Neuronal stem cell (in vitro differentiated cells): ENCODE results near the gene TIMP4.
A peak's percentile ranks its signal among the peaks of the same experiment; 100 is the strongest.

Source experiments
- DNase-seq: peaks from one replicate; pipeline ENCODE4 v3.0.0-alpha.2; 2013; ENCODE audit warnings: low spot score
- H2AFZ ChIP-seq: one replicate; pipeline ENCODE4 v1.6.1; 2013; ENCODE audit warnings: mild to moderate bottlenecking, low read length, inconsistent platforms
- H2AK5ac ChIP-seq: 2 replicates; pipeline ENCODE4 v1.6.1; 2013; ENCODE audit warnings: low read depth, mild to moderate bottlenecking, inconsistent platforms, low read length, moderate library complexity, mixed read lengths
- H2BK120ac ChIP-seq: 2 replicates; pipeline ENCODE4 v1.6.1; 2013; ENCODE audit warnings: low read depth, mild to moderate bottlenecking, inconsistent platforms, low read length, moderate library complexity, mixed read lengths
- H2BK12ac ChIP-seq: one replicate; pipeline ENCODE4 v1.6.1; 2013; ENCODE audit warnings: low read length, inconsistent platforms
- H2BK15ac ChIP-seq: 2 replicates; pipeline ENCODE4 v1.6.1; 2013; ENCODE audit warnings: mild to moderate bottlenecking, low read length, inconsistent platforms, mixed read lengths
- H2BK5ac ChIP-seq: one replicate; pipeline ENCODE4 v1.6.1; 2013; ENCODE audit warnings: inconsistent platforms, mild to moderate bottlenecking, low read length, moderate library complexity
- H3K14ac ChIP-seq: one replicate; pipeline ENCODE4 v1.6.1; 2013; ENCODE audit warnings: low read length, inconsistent platforms
- H3K18ac ChIP-seq: 2 replicates; pipeline ENCODE4 v1.6.1; 2013; ENCODE audit warnings: low read length, inconsistent platforms
- H3K23ac ChIP-seq: 2 replicates; pipeline ENCODE4 v1.6.1; 2013; ENCODE audit warnings: low read depth, mild to moderate bottlenecking, mixed read lengths, low read length, inconsistent platforms; ENCODE audit not compliant: poor library complexity
- H3K27ac ChIP-seq: replicated peaks from 3 replicates; pipeline ENCODE4 v1.5.1; 2013; ENCODE audit warnings: low read length, inconsistent platforms
- H3K27me3 ChIP-seq, 3 experiments: 2 replicates each; pipeline ENCODE4 v1.6.1; 2013; ENCODE audit warnings: low read length in 3 of 3, mild to moderate bottlenecking in 2 of 3, inconsistent platforms in 1 of 3, low read depth in 1 of 3, mixed read lengths in 1 of 3, moderate library complexity in 1 of 3; ENCODE audit not compliant: control insufficient read depth in 3 of 3, insufficient read depth in 3 of 3
- H3K36me3 ChIP-seq, 2 donors: replicated peaks in 1 of 2; 2 replicates each; pipeline ENCODE4 v1.6.1; 2013; ENCODE audit warnings: low read length in 2 of 2; ENCODE audit not compliant: control insufficient read depth in 2 of 2, insufficient read depth in 2 of 2
- H3K4ac ChIP-seq: 2 replicates; pipeline ENCODE4 v1.6.1; 2013; ENCODE audit warnings: inconsistent platforms, mild to moderate bottlenecking, low read length, moderate library complexity
- H3K4me1 ChIP-seq, 2 donors: 1 replicate in 1 of 2; 2 replicates in 1 of 2; pipeline ENCODE4 v1.6.1; 2013; ENCODE audit warnings: low read length in 2 of 2, low read depth in 1 of 2; ENCODE audit not compliant: control insufficient read depth in 2 of 2, insufficient read depth in 1 of 2
- H3K4me2 ChIP-seq: one replicate; pipeline ENCODE4 v1.6.1; 2013; ENCODE audit warnings: mild to moderate bottlenecking, low read length, inconsistent platforms; ENCODE audit not compliant: insufficient read depth, poor library complexity, severe bottlenecking
- H3K4me3 ChIP-seq, 2 donors: 2 replicates each; pipeline ENCODE4 v1.5.1; 2013; ENCODE audit warnings: low read length in 2 of 2, mild to moderate bottlenecking in 2 of 2, inconsistent platforms in 1 of 2, moderate library complexity in 1 of 2
- H3K79me1 ChIP-seq: one replicate; pipeline ENCODE4 v1.6.1; 2013; ENCODE audit warnings: low read depth, mild to moderate bottlenecking, inconsistent platforms, low read length, moderate library complexity
- H3K9ac ChIP-seq: one replicate; pipeline ENCODE4 v1.6.1; 2013; ENCODE audit warnings: mild to moderate bottlenecking, low read depth, low read length, inconsistent platforms; ENCODE audit not compliant: poor library complexity
- H3K9me3 ChIP-seq, 2 donors: replicated peaks in 1 of 2; 2 replicates each; pipeline versions ENCODE3 to v1.6.1; 2013; ENCODE audit warnings: low read length in 2 of 2, mild to moderate bottlenecking in 2 of 2, inconsistent platforms in 1 of 2, low read depth in 1 of 2, mixed read lengths in 1 of 2, moderate library complexity in 1 of 2; ENCODE audit not compliant: control insufficient read depth in 2 of 2, insufficient read depth in 1 of 2
- H4K8ac ChIP-seq: one replicate; pipeline ENCODE4 v1.6.1; 2013; ENCODE audit warnings: low read depth, mild to moderate bottlenecking, inconsistent platforms, low read length, moderate library complexity
- H4K91ac ChIP-seq: one replicate; pipeline ENCODE4 v1.6.1; 2013; ENCODE audit warnings: low read length, low read depth, mild to moderate bottlenecking, inconsistent platforms; ENCODE audit not compliant: poor library complexity
- WGBS, 2 donors: extraction: QIAGEN DNeasy Blood & Tissue Kit; methylation state at CpG; one replicate each; pipeline ENCODE4 v1.1.7; 2013; ENCODE audit warnings: missing lambda C conversion rate in 2 of 2, mixed read lengths in 1 of 2; ENCODE audit not compliant: insufficient read length in 2 of 2, insufficient replicate concordance in 1 of 2; ENCODE audit errors: extremely low coverage in 2 of 2; 5-methylcytosine and 5-hydroxymethylcytosine counted together

Gene TIMP4

GRCh38 chr3:12136371-12136770 is 22.3 kb downstream of the TIMP4 start:
- H3K27ac ChIP-seq, result no peak overlapping the region
- no CpG with 5 or more reads among the region's 3 CpGs for whole genome bisulfite sequencing, 2 donors
- no peak overlapping the region for H2AK5ac ChIP-seq
- no peak overlapping the region for H2BK5ac ChIP-seq
- H3K79me1 ChIP-seq, result no peaks in the 10 kb centered on the region
- H2BK120ac ChIP-seq, result no peak overlapping the region
- no peaks in the 10 kb centered on the region for H3K9me3 ChIP-seq
- no peak overlapping the region for H3K14ac ChIP-seq
- no peak overlapping the region for H3K4me3 ChIP-seq
- H2BK12ac ChIP-seq, result no peak overlapping the region
- H3K4me2 ChIP-seq, result no peak overlapping the region
- H3K9ac ChIP-seq, result no peak overlapping the region
- H3K36me3 ChIP-seq, result no peaks in the 10 kb centered on the region
- peaks cover 0 to 2% (median 0%) of the 10 kb centered on the region in 3 experiments for H3K27me3 ChIP-seq
- no peak overlapping the region for H2AFZ ChIP-seq
- no peak overlapping the region for H3K18ac ChIP-seq
- H3K4ac ChIP-seq, result no peak overlapping the region
- peaks cover 0 to 1% of the 10 kb centered on the region in 2 donors for H3K4me1 ChIP-seq
- H2BK15ac ChIP-seq, result no peak overlapping the region
- H4K8ac ChIP-seq, result no peak overlapping the region
- H3K23ac ChIP-seq, result no peak overlapping the region
- H4K91ac ChIP-seq, result no peak overlapping the region
- DNase-seq, result no peak

- Histone ChIP-seq H3K14ac (no peak overlapping the region), H2BK12ac (no peak overlapping the region), H4K8ac (no peak overlapping the region), H2AFZ (no peak overlapping the region), H3K27me3 (peaks cover 0 to 2% (median 0%) of the 10 kb centered on the region in 3 experiments), H2BK5ac (no peak overlapping the region), H3K23ac (no peak overlapping the region), H3K27ac (no peak overlapping the region), H2AK5ac (no peak overlapping the region), H3K9me3 (no peaks in the 10 kb centered on the region), H4K91ac (no peak overlapping the region), H3K4ac (no peak overlapping the region), H3K9ac (no peak overlapping the region), H3K18ac (no peak overlapping the region), H3K4me1 (peaks cover 0 to 1% of the 10 kb centered on the region in 2 donors), H3K79me1 (no peaks in the 10 kb centered on the region), H3K4me2 (no peak overlapping the region), H2BK120ac (no peak overlapping the region), H3K4me3 (no peak overlapping the region), H2BK15ac (no peak overlapping the region), H3K36me3 (no peaks in the 10 kb centered on the region)
- no CpG with 5 or more reads among the region's 3 CpGs for WGBS, 2 donors
- DNase-seq, result peak; percentile 33
These were observed 23.6 kb downstream of the TIMP4 start for GRCh38 chr3:12135029-12135657.

GRCh38 chr3:12132881-12133280 is 25.8 kb downstream of the TIMP4 start:
- WGBS, 2 donors, result no CpG with 5 or more reads among the region's 1 CpG
- Histone ChIP-seq H2BK5ac (no peak overlapping the region), H3K27ac (no peak overlapping the region), H3K27me3 (peaks cover 0 to 2% (median 0%) of the 10 kb centered on the region in 3 experiments), H4K8ac (no peak overlapping the region), H3K4me1 (no peaks in the 10 kb centered on the region), H3K9me3 (no peaks in the 10 kb centered on the region), H2BK120ac (no peak overlapping the region), H3K4ac (no peak overlapping the region), H3K18ac (no peak overlapping the region), H3K36me3 (no peaks in the 10 kb centered on the region), H3K79me1 (no peaks in the 10 kb centered on the region), H3K4me2 (no peak overlapping the region), H4K91ac (no peak overlapping the region), H2BK15ac (no peak overlapping the region), H2BK12ac (no peak overlapping the region), H2AK5ac (no peak overlapping the region), H3K14ac (no peak overlapping the region), H2AFZ (no peak overlapping the region), H3K23ac (no peak overlapping the region), H3K4me3 (no peak overlapping the region), H3K9ac (no peak overlapping the region)
- DNase-seq, result no peak

- Histone ChIP-seq H4K8ac (no peak overlapping the region), H3K23ac (no peak overlapping the region), H3K36me3 (no peaks in the 10 kb centered on the region), H3K4me3 (no peak overlapping the region), H3K9me3 (no peaks in the 10 kb centered on the region), H3K4me1 (no peaks in the 10 kb centered on the region), H3K27ac (no peak overlapping the region), H2BK15ac (no peak overlapping the region), H3K9ac (no peak overlapping the region), H4K91ac (no peak overlapping the region), H2AK5ac (no peak overlapping the region), H2BK120ac (no peak overlapping the region), H3K27me3 (peaks cover 0 to 2% (median 0%) of the 10 kb centered on the region in 3 experiments), H3K4ac (no peak overlapping the region), H3K4me2 (no peak overlapping the region), H2BK5ac (no peak overlapping the region), H3K79me1 (no peaks in the 10 kb centered on the region), H2AFZ (no peak overlapping the region), H2BK12ac (no peak overlapping the region), H3K14ac (no peak overlapping the region), H3K18ac (no peak overlapping the region)
- DNase-seq, result no peak
- no CpG with 5 or more reads among the region's 3 CpGs for WGBS, 2 donors
These were observed 27.2 kb downstream of the TIMP4 start for GRCh38 chr3:12131351-12132090.
